SK-N-MC (cell line): ENCODE measurements around the gene TXLNB.

Experiments
- EZH2 ChIP-seq: fragments of 200-600 bp; sonication (generic); IDR thresholded peaks from one replicate; pipeline ENCODE4 v1.6.1; 2017; ENCODE audit warnings: antibody characterized with exemption
- FOXP2 ChIP-seq: optimal IDR thresholded peaks from 2 replicates; pipeline ENCODE3; 2011; ENCODE audit warnings: mild to moderate bottlenecking, moderate library complexity; ENCODE audit not compliant: insufficient read depth; ENCODE audit errors: extremely low read length, control extremely low read depth
- POLR2AphosphoS5 ChIP-seq: IDR thresholded peaks from 2 replicates; pipeline ENCODE4 v1.6.1; 2012; ENCODE audit warnings: mild to moderate bottlenecking, low read depth, low read length, borderline replicate concordance

DNA sequence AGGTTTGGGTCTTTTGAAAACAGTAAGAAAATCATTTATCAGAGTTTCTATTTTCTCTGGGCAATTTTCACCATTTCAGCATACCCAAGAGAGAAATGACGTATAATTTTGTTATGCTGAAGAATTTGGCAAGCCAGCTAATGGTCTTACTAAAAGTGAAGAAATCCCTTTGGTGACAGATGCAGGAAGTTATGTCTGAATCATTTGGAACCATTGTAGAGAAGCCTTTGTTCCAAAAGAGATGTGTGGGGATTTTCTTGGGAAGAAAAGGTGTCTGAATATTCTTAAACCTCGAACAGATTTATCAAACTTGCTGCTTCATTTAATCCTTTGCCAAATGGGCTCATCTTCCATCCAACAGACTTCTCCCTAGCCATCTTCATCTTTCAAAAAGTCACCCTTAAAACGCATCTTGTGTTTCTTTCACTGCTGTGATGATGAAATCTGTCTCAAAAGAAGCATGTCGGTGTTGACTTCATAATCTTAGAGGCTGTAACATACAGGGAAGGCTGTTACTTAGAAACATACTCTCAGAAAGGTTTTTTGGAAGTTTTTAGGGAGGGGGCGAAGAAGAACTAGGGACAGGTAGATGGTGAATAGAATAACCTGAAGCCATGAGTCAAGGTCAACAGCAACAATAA, 43.1 kb upstream of the TXLNB start:
- TF ChIP-seq POLR2AphosphoS5: no peak
- no peak for TF ChIP-seq EZH2
- no peak for TF ChIP-seq FOXP2
